ENCODE measurements around the gene FGF12.

- TF ChIP-seq EZH2 (IDR thresholded peaks at IDR 0.05; ENCODE audit: insufficient read depth, poor library complexity, severe bottlenecking) (no peak), EZH2phosphoT487 (IDR thresholded peaks at IDR 0.05; ENCODE audit: insufficient read depth, low read depth) (no peak)
Observed at GRCh38 chr3:192409838-192410683, 317.3 kb downstream of the FGF12 start.
